AG09319 (cell line): ENCODE data around the gene PDZD2.

Experiments
- DNase-seq: peaks from one replicate; pipeline ENCODE4 v3.0.0-alpha.2; 2010; ENCODE audit warnings: low read depth; ENCODE audit errors: extremely low read depth
- CTCF ChIP-seq: IDR thresholded peaks from 2 replicates; pipeline ENCODE4 v1.5.1; 2011; ENCODE audit warnings: low read depth, mild to moderate bottlenecking, inconsistent platforms, low read length, moderate library complexity

PDZD2 gene

GRCh38 chr5:31889001-31889561 is 250.2 kb downstream of the PDZD2 start:
- no peak for TF ChIP-seq CTCF
- no peak for DNase-seq

- DNase-seq = no peak
- TF ChIP-seq CTCF = no peak
Measured at GRCh38 chr5:31890046-31890445, 251.1 kb downstream of the PDZD2 start.

GRCh38 chr5:31894141-31894540 is 255.2 kb downstream of the PDZD2 start:
- TF ChIP-seq CTCF = no peak
- DNase-seq = no peak

GRCh38 chr5:31895199-31895820 is 256.4 kb downstream of the PDZD2 start:
- DNase-seq = no peak
- no peak for TF ChIP-seq CTCF

- no peak for DNase-seq
- TF ChIP-seq CTCF = no peak
Measured at GRCh38 chr5:31898036-31898632, 259.2 kb downstream of the PDZD2 start.

- no peak for TF ChIP-seq CTCF
- DNase-seq = no peak
Measured at GRCh38 chr5:31900296-31900865, 261.4 kb downstream of the PDZD2 start.
